Ascending aorta (tissue), 2 donors: ENCODE measurements around the gene VEPH1. TPM values are rescaled to one million over a fixed set of nuclear protein-coding genes. Genes with fewer than 3 reads are reported as not detected.

Source experiments
- DNase-seq, 2 donors: peaks; one replicate each; pipeline ENCODE4 v3.0.0-alpha.2; 2019; ENCODE audit warnings: low spot score in 2 of 2
- H3K27ac ChIP-seq, 2 donors: fragments of 200-600 bp; sonication (generic); one replicate each; pipeline ENCODE4 v1.5.1; 2016 to 2017; ENCODE audit warnings: mild to moderate bottlenecking in 1 of 2
- H3K27me3 ChIP-seq: fragments of 200-600 bp; sonication (generic); one replicate; pipeline ENCODE4 v1.5.1; 2017
- H3K36me3 ChIP-seq, 2 donors: fragments of 200-600 bp; sonication (generic); one replicate each; pipeline ENCODE4 v1.5.1; 2016
- H3K4me1 ChIP-seq, 2 donors: fragments of 200-600 bp; sonication (generic); one replicate each; pipeline ENCODE4 v1.5.1; 2016 to 2017; ENCODE audit warnings: mild to moderate bottlenecking in 1 of 2
- H3K4me3 ChIP-seq, 2 donors: fragments of 200-600 bp; sonication (generic); one replicate each; pipeline ENCODE4 v1.5.1; 2016 to 2017; ENCODE audit warnings: mild to moderate bottlenecking in 1 of 2
- H3K9me3 ChIP-seq, 2 donors: fragments of 200-600 bp; sonication (generic); one replicate each; pipeline ENCODE4 v1.5.1; 2016
- CTCF ChIP-seq, 3 experiments: fragments of 200-600 bp in 2 of 3; fragments of 450-650 bp in 1 of 3; sonication (generic) in 2 of 3; IDR thresholded peaks; one replicate each; pipeline ENCODE4 v1.5.1; 2016 to 2019; ENCODE audit warnings: antibody characterized with exemption in 3 of 3, mild to moderate bottlenecking in 1 of 3, moderate library complexity in 1 of 3
- intact Hi-C: fragments of 100-400 bp; cut with DNase I; formaldehyde crosslinking; loops from one replicate; pipeline ENCODE4 v1.15.1; 2023
- total RNA-seq: library from RNA; depleted of rRNA; stranded (reverse); fragments of >200 nt; gene quantifications from one replicate; pipeline ENCODE4 v1.1.0, GENCODE V29; 2016

VEPH1 gene
- total RNA-seq, 1 donor from 2014 or later = 2.2 TPM

- Histone ChIP-seq H3K27ac (no peak overlapping the region), H3K27me3 (no peaks in the 10 kb centered on the region), H3K36me3 (no peaks in the 10 kb centered on the region), H3K4me3 (no peak overlapping the region), H3K4me1 (no peaks in the 10 kb centered on the region), H3K9me3 (no peaks in the 10 kb centered on the region)
- intact Hi-C loops = no loop called here
- DNase-seq = no peak
- no peak for TF ChIP-seq CTCF (IDR thresholded peaks at IDR 0.05)
These were observed 27.2 kb downstream of the VEPH1 start for GRCh38 chr3:157475921-157476414.

DNA sequence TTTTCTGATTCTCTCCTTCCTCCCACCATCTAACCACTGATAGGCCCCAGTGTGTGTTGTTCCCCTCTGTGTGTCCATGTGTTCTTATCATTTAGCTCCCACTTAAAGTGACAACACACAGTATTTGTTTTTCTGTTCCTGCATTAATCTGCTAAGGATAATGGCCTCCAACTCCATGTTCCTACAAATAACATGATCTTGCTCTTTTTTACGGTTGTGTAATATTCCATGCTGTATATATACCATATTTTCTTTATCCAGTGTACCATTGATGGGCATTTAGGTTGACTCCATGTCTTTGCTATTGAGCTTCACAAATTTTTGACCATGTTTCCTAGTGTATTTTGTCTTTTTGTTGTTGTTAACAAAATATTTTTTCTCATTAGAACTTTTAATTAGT, 30.6 kb downstream of the VEPH1 start:
- Histone ChIP-seq H3K27me3 (no peaks in the 10 kb centered on the region), H3K4me1 (no peaks in the 10 kb centered on the region), H3K9me3 (no peaks in the 10 kb centered on the region), H3K36me3 (no peaks in the 10 kb centered on the region), H3K27ac (no peak overlapping the region), H3K4me3 (no peak overlapping the region)
- intact Hi-C loops = no loop called here
- TF ChIP-seq CTCF (IDR thresholded peaks at IDR 0.05) = no peak
- DNase-seq = no peak

- TF ChIP-seq CTCF (IDR thresholded peaks at IDR 0.05) = no peak
- no peak overlapping the region for H3K27ac ChIP-seq
- H3K36me3 ChIP-seq = no peaks in the 10 kb centered on the region
- H3K9me3 ChIP-seq = no peaks in the 10 kb centered on the region
- no peaks in the 10 kb centered on the region for H3K4me1 ChIP-seq
- H3K4me3 ChIP-seq = no peak overlapping the region
- intact Hi-C loops = no loop called here
- no peaks in the 10 kb centered on the region for H3K27me3 ChIP-seq
- DNase-seq = no peak
These were observed 32.2 kb downstream of the VEPH1 start for GRCh38 chr3:157471064-157471463.

- Histone ChIP-seq H3K4me1 (no peaks in the 10 kb centered on the region), H3K9me3 (no peaks in the 10 kb centered on the region), H3K27ac (no peak overlapping the region), H3K27me3 (no peaks in the 10 kb centered on the region), H3K36me3 (no peaks in the 10 kb centered on the region), H3K4me3 (no peak overlapping the region)
- DNase-seq = no peak
- TF ChIP-seq CTCF (IDR thresholded peaks at IDR 0.05) = no peak
- intact Hi-C loops = no loop called here
These were observed 33.5 kb downstream of the VEPH1 start for GRCh38 chr3:157469561-157470294.

- no peaks in the 10 kb centered on the region for H3K36me3 ChIP-seq
- H3K4me3 ChIP-seq = no peak overlapping the region
- no peaks in the 10 kb centered on the region for H3K9me3 ChIP-seq
- intact Hi-C loops = no loop called here
- no peaks in the 10 kb centered on the region for H3K27me3 ChIP-seq
- DNase-seq = no peak
- no peak overlapping the region for H3K27ac ChIP-seq
- no peak for TF ChIP-seq CTCF (IDR thresholded peaks at IDR 0.05)
- H3K4me1 ChIP-seq = no peaks in the 10 kb centered on the region
These were observed 36.0 kb downstream of the VEPH1 start for GRCh38 chr3:157467200-157467599.
